Measurements from ENCODE around the gene TAOK3.

DNA sequence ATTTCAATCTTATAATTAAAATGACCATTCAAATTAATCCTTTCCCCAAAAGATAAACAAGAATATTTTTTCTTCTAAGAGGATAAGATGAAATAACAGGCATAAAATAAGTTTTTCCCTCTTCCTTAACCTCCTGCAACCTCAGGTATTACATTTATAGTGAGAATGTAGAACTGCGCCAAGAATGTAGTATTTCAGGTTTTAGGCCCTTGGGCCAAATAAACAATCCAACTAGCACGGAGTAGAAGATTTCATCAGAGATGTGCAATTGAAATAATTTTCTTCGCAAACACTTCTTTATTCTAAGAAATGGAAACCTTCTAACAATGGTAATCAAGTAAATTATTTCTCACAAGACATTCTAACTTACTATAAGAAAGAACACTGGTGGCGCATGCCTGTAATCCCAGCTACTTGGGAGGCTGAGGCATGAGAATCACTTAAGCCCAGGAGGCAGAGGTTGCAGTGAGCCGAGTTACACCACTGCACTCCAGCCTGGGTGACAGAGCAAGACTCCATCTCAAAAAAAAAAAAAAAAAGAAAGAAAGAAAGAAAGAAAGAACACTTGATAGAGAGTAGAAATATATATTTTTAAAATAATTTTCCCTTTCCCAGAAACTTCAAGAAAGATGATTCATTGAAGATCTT is 100.8 kb downstream of the TAOK3 start:
- TF ChIP-seq, protein P1, sequence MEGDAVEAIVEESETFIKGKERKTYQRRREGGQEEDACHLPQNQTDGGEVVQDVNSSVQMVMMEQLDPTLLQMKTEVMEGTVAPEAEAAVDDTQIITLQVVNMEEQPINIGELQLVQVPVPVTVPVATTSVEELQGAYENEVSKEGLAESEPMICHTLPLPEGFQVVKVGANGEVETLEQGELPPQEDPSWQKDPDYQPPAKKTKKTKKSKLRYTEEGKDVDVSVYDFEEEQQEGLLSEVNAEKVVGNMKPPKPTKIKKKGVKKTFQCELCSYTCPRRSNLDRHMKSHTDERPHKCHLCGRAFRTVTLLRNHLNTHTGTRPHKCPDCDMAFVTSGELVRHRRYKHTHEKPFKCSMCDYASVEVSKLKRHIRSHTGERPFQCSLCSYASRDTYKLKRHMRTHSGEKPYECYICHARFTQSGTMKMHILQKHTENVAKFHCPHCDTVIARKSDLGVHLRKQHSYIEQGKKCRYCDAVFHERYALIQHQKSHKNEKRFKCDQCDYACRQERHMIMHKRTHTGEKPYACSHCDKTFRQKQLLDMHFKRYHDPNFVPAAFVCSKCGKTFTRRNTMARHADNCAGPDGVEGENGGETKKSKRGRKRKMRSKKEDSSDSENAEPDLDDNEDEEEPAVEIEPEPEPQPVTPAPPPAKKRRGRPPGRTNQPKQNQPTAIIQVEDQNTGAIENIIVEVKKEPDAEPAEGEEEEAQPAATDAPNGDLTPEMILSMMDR (IDR thresholded peaks at IDR 0.05), result no peak
- no peak for TF ChIP-seq POLR2A (IDR thresholded peaks at IDR 0.05)

Data from Peyer's patch (tissue), 4 donors.